K562 (cell line): Measurements from ENCODE around the gene SMC5. TPM values are rescaled to one million over a fixed set of nuclear protein-coding genes. Genes with fewer than 3 reads are reported as not detected.

ENCODE experiments used
- ATAC-seq: fragments of 200-7000 bp; cut with Tn5 transposase; 3 replicates; pipeline ENCODE4 v1.9.1; 2020; ENCODE audit warnings: moderate library complexity
- BruUV-seq: library from RNA; stranded (reverse); fragments of 400-500 nt; replicated peaks from 2 replicates; lab custom pipeline; 2021; lab: Mats Ljungman, UMichigan
- CTCF ChIA-PET: fragments of 300-600 bp; formaldehyde crosslinking; extraction: SDS; loops from one replicate; lab custom pipeline; 2021; ENCODE audit warnings: low intra/inter-chr PET ratio; lab: Yijun Ruan, JAX
- POLR2A ChIA-PET: fragments of 300-600, 350-650 bp; sonication (Branson Sonifier 250); formaldehyde crosslinking; extraction: SDS; loops from one replicate; lab custom pipeline; 2021; ENCODE audit warnings: antibody characterized with exemption, inconsistent platforms; lab: Yijun Ruan, JAX
- DNase-seq, 4 experiments: peaks; one replicate each; pipeline versions ENCODE4 v3.0.0 to v3.0.0-alpha.2; 2011 to 2018; ENCODE audit warnings: low spot score in 3 of 4, mixed read lengths in 3 of 4; ENCODE audit errors: extremely low read depth in 1 of 4
- FAIRE-seq: peaks from 2 replicates; lab custom pipeline; 2011; peaks lifted over from hg19 to GRCh38; lab: Jason Lieb, UNC
- H2AFZ ChIP-seq: 2 replicates; pipeline ENCODE4 v1.6.0; 2011; ENCODE audit warnings: low read depth, low read length, control low read depth, inconsistent platforms
- H3K27ac ChIP-seq: fragments of 200-600 bp; 3 replicates; pipeline ENCODE4 v1.8.0; 2011; ENCODE audit warnings: low read depth, mild to moderate bottlenecking, control low read depth, inconsistent platforms, low read length, moderate library complexity, mixed read lengths; ENCODE audit errors: extremely low read depth
- H3K27me3 ChIP-seq, 2 experiments: fragments of 300-600 bp in 1 of 2; 2 replicates in 1 of 2; 3 replicates in 1 of 2; pipeline versions ENCODE4 v1.6.0 to v1.8.0; 2011; ENCODE audit warnings: inconsistent platforms in 2 of 2, low read length in 2 of 2, mild to moderate bottlenecking in 1 of 2, mixed read lengths in 1 of 2, moderate library complexity in 1 of 2; ENCODE audit not compliant: control insufficient read depth in 2 of 2, insufficient read depth in 2 of 2
- H3K36me3 ChIP-seq: fragments of 300-600 bp; 3 replicates; pipeline ENCODE4 v1.8.0; 2011; ENCODE audit warnings: mild to moderate bottlenecking, low read length, inconsistent platforms; ENCODE audit not compliant: control insufficient read depth, insufficient read depth
- H3K4me1 ChIP-seq, 2 experiments: fragments of 200-600 bp in 1 of 2; replicated peaks in 1 of 2; 2 replicates in 1 of 2; 3 replicates in 1 of 2; pipeline versions ENCODE4 v1.5.1 to v1.8.0; 2011; ENCODE audit warnings: inconsistent platforms in 2 of 2, low read length in 2 of 2, mild to moderate bottlenecking in 1 of 2, mixed read lengths in 1 of 2, moderate library complexity in 1 of 2; ENCODE audit not compliant: control insufficient read depth in 2 of 2, insufficient read depth in 2 of 2
- H3K4me2 ChIP-seq: 2 replicates; pipeline ENCODE4 v1.6.1; 2011; ENCODE audit warnings: low read length, control low read depth, inconsistent platforms, mixed read lengths; ENCODE audit not compliant: insufficient read depth
- H3K4me3 ChIP-seq: fragments of 200-600 bp; sonication (generic), shearing (Covaris generic); 2 replicates; pipeline ENCODE4 v1.5.1; 2016; ENCODE audit warnings: control low read depth, inconsistent platforms
- H3K79me2 ChIP-seq: fragments of 200-600 bp; 3 replicates; pipeline ENCODE4 v1.8.0; 2011; ENCODE audit warnings: low read length, inconsistent platforms; ENCODE audit not compliant: control insufficient read depth, insufficient read depth
- H3K9ac ChIP-seq, 2 experiments: 2 replicates each; pipeline versions ENCODE4 v1.6.0 to v1.6.1; 2011; ENCODE audit warnings: low read depth in 2 of 2, low read length in 2 of 2, control low read depth in 1 of 2, inconsistent platforms in 1 of 2, mild to moderate bottlenecking in 1 of 2, mixed read lengths in 1 of 2; ENCODE audit not compliant: insufficient read depth in 1 of 2
- H3K9me1 ChIP-seq: one replicate; pipeline ENCODE4 v1.6.0; 2011; ENCODE audit warnings: inconsistent platforms, mild to moderate bottlenecking, low read length, moderate library complexity; ENCODE audit not compliant: control insufficient read depth, insufficient read depth
- H3K9me3 ChIP-seq: replicated peaks from 2 replicates; pipeline ENCODE4 v1.5.1; 2011; ENCODE audit warnings: low read depth, low read length, inconsistent platforms; ENCODE audit not compliant: control insufficient read depth, insufficient read depth
- H4K20me1 ChIP-seq: replicated peaks from 2 replicates; pipeline ENCODE4 v1.6.1; 2011; ENCODE audit warnings: low read length, inconsistent platforms, mixed read lengths; ENCODE audit not compliant: control insufficient read depth, insufficient read depth
- DNMT1 ChIP-seq: fragments of 450-650 bp; IDR thresholded peaks from 2 replicates; pipeline ENCODE4 v1.6.1; 2016; ENCODE audit warnings: antibody characterized with exemption, mild to moderate bottlenecking
- HMGN3 ChIP-seq: IDR thresholded peaks from 2 replicates; pipeline ENCODE4 v1.6.1; 2011; ENCODE audit warnings: borderline replicate concordance, low read depth, mild to moderate bottlenecking, mixed read lengths, low read length; ENCODE audit not compliant: insufficient read length; ENCODE audit errors: extremely low read depth
- KLF13 ChIP-seq: fragments of 450-650 bp; IDR thresholded peaks from 2 replicates; pipeline ENCODE4 v1.6.1; 2016; ENCODE audit warnings: missing genetic modification characterization, low read depth, mild to moderate bottlenecking, missing compliant biosample characterization, moderate library complexity, borderline replicate concordance
- NFATC3 ChIP-seq: fragments of 450-650 bp; IDR thresholded peaks from 2 replicates; pipeline ENCODE4 v1.6.1; 2017; ENCODE audit warnings: mild to moderate bottlenecking
- NFIC ChIP-seq: fragments of 450-650 bp; IDR thresholded peaks from 2 replicates; pipeline ENCODE4 v1.6.1; 2017; ENCODE audit warnings: mild to moderate bottlenecking, inconsistent platforms
- SAP30 ChIP-seq: fragments of 200-600 bp; sonication (generic); IDR thresholded peaks from 2 replicates; pipeline ENCODE4 v1.6.1; 2012; ENCODE audit warnings: borderline replicate concordance, low read depth, mild to moderate bottlenecking, moderate library complexity, low read length, control low read depth, inconsistent platforms; ENCODE audit not compliant: insufficient read depth, poor library complexity, severe bottlenecking
- SRF ChIP-seq, 2 experiments: fragments of 250-450, 450-650 bp in 1 of 2; sonication (Bioruptor Pico) in 1 of 2; sonication (generic) in 1 of 2; formaldehyde crosslinking; IDR thresholded peaks; 2 replicates each; pipeline versions ENCODE4 v1.5.0 to v1.5.1; 2020 to 2022; ENCODE audit warnings: mild to moderate bottlenecking in 1 of 2, missing genetic modification reagents in 1 of 2
- ZNF347 ChIP-seq: fragments of 450-650 bp; formaldehyde crosslinking; IDR thresholded peaks from 2 replicates; pipeline ENCODE4 v1.4.0; 2020; ENCODE audit warnings: low read depth, mild to moderate bottlenecking, moderate library complexity
- WGBS: fragments of 100-300 bp; shearing (Covaris generic); methylation state at CpG from one replicate; pipeline ENCODE4 v1.1.6; 2016; ENCODE audit warnings: low coverage, mixed read lengths; ENCODE audit not compliant: insufficient coverage; ENCODE audit errors: missing lambda C conversion rate; 5-methylcytosine and 5-hydroxymethylcytosine counted together
- in situ Hi-C: fragments of 300-500 bp; cut with MboI; formaldehyde crosslinking; loops from 4 replicates; pipeline ENCODE4 v1.15.0; 2018; ENCODE audit warnings: inconsistent platforms, mixed read lengths
- intact Hi-C: fragments of 100-400 bp; cut with micrococcal nuclease; formaldehyde crosslinking; loops from 2 replicates; pipeline ENCODE4 v1.14.2; 2022
- polyA plus RNA-seq, 8 experiments: library from polyadenylated mRNA; depleted of rRNA in 4 of 8; stranded (reverse) in 5 of 8; unstranded in 3 of 8; fragments of >200 nt; fragmentation: Nextera tagmentation in 2 of 8; fragmentation: Illumina TruSeq in 1 of 8; extraction: Ambion mirVana in 2 of 8; extraction: Trizol in 1 of 8; gene quantifications; 2 replicates each; pipeline versions ENCODE4 v1.2.1 to v1.2.3, GENCODE V29; 2011 to 2014; ENCODE audit warnings: inconsistent platforms in 1 of 8, missing spikeins in 1 of 8
- total RNA-seq, 7 experiments: library from RNA; depleted of rRNA in 6 of 7; stranded (reverse); fragments of >200 nt in 6 of 7; fragmentation: Illumina TruSeq in 2 of 7; extraction: Trizol in 2 of 7; gene quantifications; 2 replicates each; pipeline versions ENCODE4 v1.2.1 to v1.2.3, GENCODE V29; 2011 to 2021; ENCODE audit warnings: low replicate concordance in 1 of 7
- TF ChIP-seq, protein P1 (sequence below): fragments of 450-650 bp; IDR thresholded peaks from 2 replicates; pipeline ENCODE4 v1.6.1; 2017; ENCODE audit warnings: mild to moderate bottlenecking, moderate library complexity
- TF ChIP-seq, protein P2 (sequence below), 2 experiments: IDR thresholded peaks; 2 replicates each; pipeline ENCODE4 v1.6.1; 2012; ENCODE audit warnings: improper control_type of control experiment in 2 of 2, low read depth in 2 of 2, low read length in 2 of 2, borderline replicate concordance in 1 of 2

The SMC5 gene
- total and polyA plus RNA-seq, 9 of the 15 experiments (the other 6 are each of a cell fraction or from before 2014, with no cell fraction given): 3.5 to 43.2 (median 21.4) TPM

- Histone ChIP-seq H3K4me3 (no peak overlapping the region), H2AFZ (no peak overlapping the region), H3K4me1 (no peaks in the 10 kb centered on the region), H3K9me3 (peaks cover 3% of the 10 kb centered on the region; the same call in 1 of the 2 replicates), H3K79me2 (no peaks in the 10 kb centered on the region; the same call in 2 of the 3 replicates), H3K9me1 (no peaks in the 10 kb centered on the region), H3K27me3 (no peaks in the 10 kb centered on the region), H3K4me2 (no peak overlapping the region), H4K20me1 (no peaks in the 10 kb centered on the region), H3K27ac (no peak overlapping the region)
- intact Hi-C loops: no loop called here
- DNase-seq (no peak), ATAC-seq (no peak), FAIRE-seq (no peak)
- CTCF ChIA-PET: no interaction called here
- in situ Hi-C loops: no loop called here
- POLR2A ChIA-PET: no interaction called here
- TF ChIP-seq, protein P1, sequence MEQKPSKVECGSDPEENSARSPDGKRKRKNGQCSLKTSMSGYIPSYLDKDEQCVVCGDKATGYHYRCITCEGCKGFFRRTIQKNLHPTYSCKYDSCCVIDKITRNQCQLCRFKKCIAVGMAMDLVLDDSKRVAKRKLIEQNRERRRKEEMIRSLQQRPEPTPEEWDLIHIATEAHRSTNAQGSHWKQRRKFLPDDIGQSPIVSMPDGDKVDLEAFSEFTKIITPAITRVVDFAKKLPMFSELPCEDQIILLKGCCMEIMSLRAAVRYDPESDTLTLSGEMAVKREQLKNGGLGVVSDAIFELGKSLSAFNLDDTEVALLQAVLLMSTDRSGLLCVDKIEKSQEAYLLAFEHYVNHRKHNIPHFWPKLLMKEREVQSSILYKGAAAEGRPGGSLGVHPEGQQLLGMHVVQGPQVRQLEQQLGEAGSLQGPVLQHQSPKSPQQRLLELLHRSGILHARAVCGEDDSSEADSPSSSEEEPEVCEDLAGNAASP: no peak
- no peak for TF ChIP-seq HMGN3
- TF ChIP-seq NFATC3: no peak
- TF ChIP-seq, all 486 proteins: peak for 0
- Histone ChIP-seq H3K9ac (no peak overlapping the region), H3K36me3 (peaks cover 39% of the 10 kb centered on the region)
- BruUV-seq: no TSS peak
- 82% methylated on average over 1 of the region's 1 CpG for WGBS
Measured at GRCh38 chr9:70293214-70293613, 34.4 kb downstream of the SMC5 start.

DNA sequence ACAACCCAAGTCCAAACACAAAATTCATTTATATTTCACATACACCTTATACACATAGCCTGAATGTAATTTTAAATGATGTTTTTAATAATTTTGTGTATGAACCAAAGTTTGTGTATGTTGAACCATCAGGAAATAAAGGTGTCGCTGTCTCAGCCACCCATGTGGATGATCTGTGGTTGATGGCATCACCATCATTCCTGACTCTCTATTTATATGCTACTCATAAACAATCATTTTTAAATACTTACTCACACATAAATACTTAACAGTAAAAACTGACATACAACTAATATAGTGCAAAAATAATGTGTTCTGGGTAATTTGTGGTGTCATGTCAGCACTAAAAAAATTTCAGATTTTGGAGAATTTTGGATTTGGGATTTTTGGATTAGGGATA, 38.4 kb downstream of the SMC5 start:
- no peaks in the 10 kb centered on the region for H3K27me3 ChIP-seq
- peaks cover 50% of the 10 kb centered on the region; the same call in 2 of the 3 replicates for H3K36me3 ChIP-seq
- no peak for TF ChIP-seq ZNF347 (CRISPR knock-in tag)
- TF ChIP-seq KLF13 (tag): no peak
- no peak for TF ChIP-seq DNMT1
- TF ChIP-seq SAP30: no peak
- TF ChIP-seq NFIC: no peak
- no peak for TF ChIP-seq SRF (CRISPR knock-in tag; IDR thresholded peaks at IDR 0.05)
- TF ChIP-seq, protein P2, sequence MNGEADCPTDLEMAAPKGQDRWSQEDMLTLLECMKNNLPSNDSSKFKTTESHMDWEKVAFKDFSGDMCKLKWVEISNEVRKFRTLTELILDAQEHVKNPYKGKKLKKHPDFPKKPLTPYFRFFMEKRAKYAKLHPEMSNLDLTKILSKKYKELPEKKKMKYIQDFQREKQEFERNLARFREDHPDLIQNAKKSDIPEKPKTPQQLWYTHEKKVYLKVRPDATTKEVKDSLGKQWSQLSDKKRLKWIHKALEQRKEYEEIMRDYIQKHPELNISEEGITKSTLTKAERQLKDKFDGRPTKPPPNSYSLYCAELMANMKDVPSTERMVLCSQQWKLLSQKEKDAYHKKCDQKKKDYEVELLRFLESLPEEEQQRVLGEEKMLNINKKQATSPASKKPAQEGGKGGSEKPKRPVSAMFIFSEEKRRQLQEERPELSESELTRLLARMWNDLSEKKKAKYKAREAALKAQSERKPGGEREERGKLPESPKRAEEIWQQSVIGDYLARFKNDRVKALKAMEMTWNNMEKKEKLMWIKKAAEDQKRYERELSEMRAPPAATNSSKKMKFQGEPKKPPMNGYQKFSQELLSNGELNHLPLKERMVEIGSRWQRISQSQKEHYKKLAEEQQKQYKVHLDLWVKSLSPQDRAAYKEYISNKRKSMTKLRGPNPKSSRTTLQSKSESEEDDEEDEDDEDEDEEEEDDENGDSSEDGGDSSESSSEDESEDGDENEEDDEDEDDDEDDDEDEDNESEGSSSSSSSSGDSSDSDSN (IDR thresholded peaks at IDR 0.05; ENCODE audit: borderline replicate concordance in 1 of 2, low read depth in 2 of 2, low read length in 2 of 2): no peak

More for the DNA sequence above, 38.4 kb downstream of the SMC5 start:
- Histone ChIP-seq H3K9me1 (no peaks in the 10 kb centered on the region), H3K4me1 (no peaks in the 10 kb centered on the region), H4K20me1 (no peaks in the 10 kb centered on the region), H3K9me3 (0 out of 2 replicates have a peak, but pooled peaks cover 3% of the 10 kb centered on the region), H3K4me3 (no peak overlapping the region), H3K27ac (no peak overlapping the region), H2AFZ (no peak overlapping the region), H3K4me2 (no peak overlapping the region), H3K9ac (no peak overlapping the region), H3K79me2 (no peaks in the 10 kb centered on the region; the same call in 2 of the 3 replicates)
- intact Hi-C loops (no loop called here), in situ Hi-C loops (no loop called here)
- ChIA-PET POLR2A (no interaction called here), CTCF (no interaction called here)
- DNase-seq (no peak), ATAC-seq (no peak), FAIRE-seq (no peak)
- 100% methylated on average over 1 of the region's 1 CpG for WGBS
- BruUV-seq: no TSS peak
